Measurements from ENCODE around the gene TSPYL6. TPM values are rescaled to one million over a fixed set of nuclear protein-coding genes. Genes with fewer than 3 reads are reported as not detected.

Gene TSPYL6
- polyA plus RNA-seq, 2 of the 4 experiments (the other 2 are of a cell fraction), result not detected

Other genes with a start within 250 kb of the TSPYL6 start
- 8.5 and 10.0 TPM in 2 replicates for gene ACYP2, start 140.6 kb downstream of the TSPYL6 start, polyA plus RNA-seq (2011; rRNA removed)
- 10.0 to 11.4 TPM (median 11.3 TPM) in 3 replicates for gene ACYP2, start 140.6 kb downstream of the TSPYL6 start, polyA plus RNA-seq (2017; fragmentation: RNase III; extraction: RNeasy Plus Mini Kit Qiagen cat#74134 plus additional on column Dnase treatment)
- 126 and 201 TPM in 2 replicates for gene SPTBN1, start 200.1 kb upstream of the TSPYL6 start, polyA plus RNA-seq (2011; rRNA removed)
- gene SPTBN1, start 200.1 kb upstream of the TSPYL6 start, polyA plus RNA-seq (2017; fragmentation: RNase III; extraction: RNeasy Plus Mini Kit Qiagen cat#74134 plus additional on column Dnase treatment), result 105 to 117 TPM (median 115 TPM) in 3 replicates

Measured in A549 (cell line).